22Rv1 (cell line): ENCODE data around the gene NHLH2.

ENCODE experiments used
- CTCF ChIP-seq: fragments of 450-650 bp; IDR thresholded peaks from 2 replicates; pipeline ENCODE4 v1.5.1; 2017; ENCODE audit warnings: mild to moderate bottlenecking
- ZFX ChIP-seq: fragments of 450-650 bp; IDR thresholded peaks from 2 replicates; pipeline ENCODE4 v1.6.1; 2017; ENCODE audit warnings: antibody characterized with exemption, borderline replicate concordance

- no peak for TF ChIP-seq CTCF
- TF ChIP-seq ZFX, result no peak
Observed at GRCh38 chr1:115837341-115837739, 3.6 kb downstream of the NHLH2 start.
